ENCODE data around the gene MRPL48. TPM values are rescaled to one million over a fixed set of nuclear protein-coding genes. Genes with fewer than 3 reads are reported as not detected.

MRPL48 gene
- total RNA-seq, 1 donor, result 14.5 TPM

- DNase-seq (ENCODE audit: insufficient read length, low spot score, missing footprints), result no peak
- Histone ChIP-seq H3K4me3 (ENCODE audit: insufficient read depth, low read length) (no peak overlapping the region), H2AFZ (ENCODE audit: low read length) (no peak overlapping the region), H3K27ac (ENCODE audit: low read depth, low read length) (peak overlapping the region; percentile 36), H3K4me1 (ENCODE audit: insufficient read depth, low read length) (peaks cover 20% of the 10 kb centered on the region), H3K4me2 (ENCODE audit: insufficient read depth, low read length) (no peak overlapping the region), H3K79me2 (ENCODE audit: insufficient read depth, low read length) (peaks cover 16% of the 10 kb centered on the region), H3K36me3 (ENCODE audit: insufficient read depth, low read length) (peaks cover 22% of the 10 kb centered on the region), H4K20me1 (ENCODE audit: insufficient read depth, low read length) (peaks cover 11% of the 10 kb centered on the region), H3K27me3 (ENCODE audit: insufficient read depth, low read length) (no peaks in the 10 kb centered on the region), H3K9me3 (ENCODE audit: low read depth, low read length) (no peaks in the 10 kb centered on the region)
- TF ChIP-seq CTCF (IDR thresholded peaks at IDR 0.05; ENCODE audit: extremely low read depth, low read depth, low read length), result no peak
These were observed 81.8 kb downstream of the MRPL48 start for GRCh38 chr11:73869332-73869949.

GRCh38 chr11:73870261-73870660, 82.6 kb downstream of the MRPL48 start:
- no peak for DNase-seq (ENCODE audit: insufficient read length, low spot score, missing footprints)
- Histone ChIP-seq H3K4me1 (ENCODE audit: insufficient read depth, low read length) (peaks cover 21% of the 10 kb centered on the region), H3K36me3 (ENCODE audit: insufficient read depth, low read length) (peaks cover 29% of the 10 kb centered on the region), H3K4me2 (ENCODE audit: insufficient read depth, low read length) (no peak overlapping the region), H3K27me3 (ENCODE audit: insufficient read depth, low read length) (no peaks in the 10 kb centered on the region), H3K27ac (ENCODE audit: low read depth, low read length) (no peak overlapping the region), H3K9me3 (ENCODE audit: low read depth, low read length) (no peaks in the 10 kb centered on the region), H4K20me1 (ENCODE audit: insufficient read depth, low read length) (peaks cover 11% of the 10 kb centered on the region), H2AFZ (ENCODE audit: low read length) (no peak overlapping the region), H3K79me2 (ENCODE audit: insufficient read depth, low read length) (peaks cover 24% of the 10 kb centered on the region), H3K4me3 (ENCODE audit: insufficient read depth, low read length) (no peak overlapping the region)
- TF ChIP-seq CTCF (IDR thresholded peaks at IDR 0.05; ENCODE audit: extremely low read depth, low read depth, low read length), result no peak

GRCh38 chr11:73872749-73873357, 85.2 kb downstream of the MRPL48 start:
- Histone ChIP-seq H2AFZ (ENCODE audit: low read length) (no peak overlapping the region), H3K9me3 (ENCODE audit: low read depth, low read length) (no peaks in the 10 kb centered on the region), H4K20me1 (ENCODE audit: insufficient read depth, low read length) (peaks cover 6% of the 10 kb centered on the region), H3K79me2 (ENCODE audit: insufficient read depth, low read length) (peaks cover 49% of the 10 kb centered on the region), H3K27ac (ENCODE audit: low read depth, low read length) (no peak overlapping the region), H3K27me3 (ENCODE audit: insufficient read depth, low read length) (no peaks in the 10 kb centered on the region), H3K36me3 (ENCODE audit: insufficient read depth, low read length) (peaks cover 29% of the 10 kb centered on the region), H3K4me3 (ENCODE audit: insufficient read depth, low read length) (no peak overlapping the region), H3K4me2 (ENCODE audit: insufficient read depth, low read length) (no peak overlapping the region), H3K4me1 (ENCODE audit: insufficient read depth, low read length) (peaks cover 26% of the 10 kb centered on the region)
- no peak for DNase-seq (ENCODE audit: insufficient read length, low spot score, missing footprints)
- TF ChIP-seq CTCF (IDR thresholded peaks at IDR 0.05; ENCODE audit: extremely low read depth, low read depth, low read length), result no peak

GRCh38 chr11:73875380-73875779, 87.7 kb downstream of the MRPL48 start:
- Histone ChIP-seq H3K27ac (ENCODE audit: low read depth, low read length) (no peak overlapping the region), H4K20me1 (ENCODE audit: insufficient read depth, low read length) (peaks cover 6% of the 10 kb centered on the region), H3K4me2 (ENCODE audit: insufficient read depth, low read length) (peak overlapping the region; percentile 98), H3K9me3 (ENCODE audit: low read depth, low read length) (no peaks in the 10 kb centered on the region), H2AFZ (ENCODE audit: low read length) (no peak overlapping the region), H3K36me3 (ENCODE audit: insufficient read depth, low read length) (peaks cover 29% of the 10 kb centered on the region), H3K27me3 (ENCODE audit: insufficient read depth, low read length) (no peaks in the 10 kb centered on the region), H3K79me2 (ENCODE audit: insufficient read depth, low read length) (peaks cover 55% of the 10 kb centered on the region), H3K4me3 (ENCODE audit: insufficient read depth, low read length) (peak overlapping the region; percentile 94), H3K4me1 (ENCODE audit: insufficient read depth, low read length) (peaks cover 18% of the 10 kb centered on the region)
- no peak for TF ChIP-seq CTCF (IDR thresholded peaks at IDR 0.05; ENCODE audit: extremely low read depth, low read depth, low read length)
- DNase-seq (ENCODE audit: insufficient read length, low spot score, missing footprints), result no peak

Data from osteoblast (primary cell).